ENCODE measurements around the gene OXT. TPM values are rescaled to one million over a fixed set of nuclear protein-coding genes. Genes with fewer than 3 reads are reported as not detected.

The OXT gene
- total RNA-seq, 1 donor from 2014 or later = not detected

DNA sequence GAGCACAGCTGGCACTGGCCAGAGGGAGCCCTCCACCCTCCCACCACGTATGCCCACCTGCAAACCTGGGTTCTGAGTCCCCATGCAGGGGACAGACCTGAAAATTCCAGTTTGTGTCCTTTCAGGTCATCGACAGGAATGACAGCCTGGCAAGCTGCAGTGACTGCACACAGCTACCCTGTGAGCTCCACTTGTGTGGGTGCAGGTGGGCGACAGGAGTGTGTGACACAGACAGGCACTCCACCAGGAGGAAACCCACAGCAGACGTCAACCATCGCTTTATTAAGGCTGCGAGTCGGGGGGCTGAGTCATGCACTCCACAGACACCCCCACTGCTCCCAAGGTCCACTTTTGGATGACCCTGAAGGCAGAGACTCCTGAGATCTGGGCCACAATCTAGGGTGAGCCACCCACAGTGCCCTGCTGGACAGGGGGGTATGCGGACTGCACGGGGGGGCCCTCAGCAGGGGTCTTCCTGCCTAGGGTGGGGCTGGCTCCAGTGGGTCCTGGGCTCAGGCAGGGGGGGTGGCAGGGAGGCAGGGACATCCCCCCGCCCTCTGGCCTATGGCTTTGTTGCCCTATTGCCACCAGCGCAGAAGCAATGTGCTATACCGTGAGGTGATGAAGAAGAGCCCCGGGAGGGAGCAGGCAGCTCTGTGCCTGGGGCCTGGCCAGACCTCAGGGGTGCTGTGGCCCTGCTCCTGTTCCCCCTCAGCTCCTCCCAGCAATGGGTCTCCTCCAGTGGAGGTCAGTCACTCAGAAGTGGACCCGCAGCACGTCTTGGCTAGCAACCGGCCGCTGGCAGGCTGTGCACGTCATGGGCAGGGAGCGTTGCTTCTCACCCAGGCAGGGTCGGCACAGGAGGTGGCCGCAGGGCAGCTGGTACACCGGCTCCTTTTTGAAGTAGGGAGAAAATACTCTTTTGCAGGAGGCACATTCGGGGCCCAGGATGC lies 38.2 kb downstream of the OXT start:
- DNase-seq (ENCODE audit: low read depth in 2 of 2) = no peak

DNA sequence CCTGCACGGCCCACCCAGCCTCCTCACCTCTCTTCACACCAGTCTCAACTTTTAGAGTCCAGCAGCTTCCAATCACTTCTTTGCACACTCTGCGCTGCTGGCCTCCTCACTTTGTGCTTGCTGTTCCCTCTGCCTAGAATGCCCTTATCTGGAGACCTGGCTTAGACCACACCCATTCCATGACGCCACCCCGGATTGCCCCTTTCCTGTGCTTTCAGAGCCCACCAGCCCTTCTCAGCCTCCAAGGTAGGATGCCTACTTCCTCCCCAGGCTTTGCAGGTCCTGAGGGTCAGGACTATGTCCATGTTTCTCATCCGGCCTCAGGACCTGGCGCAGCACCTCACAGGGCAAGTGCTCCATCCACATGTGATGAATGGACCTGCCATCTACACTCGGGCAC lies 40.1 kb downstream of the OXT start:
- no peak for DNase-seq (ENCODE audit: low read depth in 2 of 2)

DNA sequence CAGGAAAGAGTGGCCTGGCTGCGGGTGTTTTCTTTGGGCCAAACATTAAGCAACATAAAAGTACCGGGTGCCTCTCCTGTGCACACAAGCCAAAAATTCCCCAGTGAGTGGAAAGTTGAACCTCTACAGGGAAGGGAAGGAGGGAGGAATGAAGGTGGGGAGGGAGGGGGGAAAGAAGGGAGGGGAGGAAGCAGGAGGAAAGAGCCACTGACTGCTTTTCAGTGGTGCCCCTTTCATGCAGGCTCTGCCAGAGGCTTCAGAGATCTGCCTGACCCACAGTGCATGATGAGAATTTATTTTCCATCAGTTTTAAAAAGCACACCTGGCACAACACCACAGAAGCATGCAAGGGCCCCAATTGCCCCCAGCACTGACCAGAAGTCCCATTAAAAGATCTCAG lies 40.6 kb downstream of the OXT start:
- DNase-seq (ENCODE audit: low read depth in 2 of 2) = no peak

DNA sequence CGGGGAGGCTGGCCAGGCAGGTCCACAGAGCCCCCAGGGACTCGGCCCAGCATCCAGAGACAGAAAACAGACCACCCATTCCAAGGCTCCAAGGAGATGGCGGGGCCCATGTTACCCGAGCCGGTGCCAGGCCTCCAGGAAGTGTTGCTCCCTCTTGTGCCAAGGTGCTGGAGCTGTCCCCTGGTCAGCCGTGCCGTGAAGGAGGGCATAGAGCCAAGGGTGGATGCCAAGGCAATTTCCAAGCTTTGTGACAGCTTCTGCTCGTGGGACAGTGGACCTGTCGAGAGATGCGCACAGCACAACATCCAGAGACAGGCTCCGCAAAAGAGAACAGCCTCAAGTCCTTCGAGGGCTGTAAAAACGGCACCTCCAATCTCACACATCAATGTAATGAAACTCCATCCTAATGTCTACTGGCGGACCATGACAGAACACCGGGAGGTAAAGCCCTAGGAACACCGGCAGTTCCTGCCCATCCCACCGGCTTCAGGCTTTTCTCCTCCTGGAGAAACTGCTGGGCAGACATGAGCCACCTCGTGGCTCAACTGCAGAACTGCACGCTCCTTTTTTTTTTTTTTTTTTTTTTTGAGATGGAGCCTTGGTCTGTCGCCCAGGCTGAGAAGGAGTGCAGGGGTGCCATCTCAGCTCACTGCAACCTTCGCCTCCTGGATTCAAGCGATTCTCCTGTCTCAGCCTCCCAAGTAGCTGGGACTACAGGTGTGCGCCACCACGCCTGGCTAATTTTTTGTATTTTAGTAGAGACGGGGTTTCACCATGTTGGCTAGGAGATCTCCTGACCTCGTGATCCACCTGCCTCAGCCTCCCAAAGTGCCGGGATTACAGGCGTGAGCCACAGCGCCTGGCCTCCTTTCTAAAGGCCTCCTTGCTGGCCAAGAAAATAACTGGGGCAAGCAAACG lies 44.0 kb downstream of the OXT start:
- DNase-seq (ENCODE audit: low read depth in 2 of 2) = peak; percentile 56 to 65

DNA sequence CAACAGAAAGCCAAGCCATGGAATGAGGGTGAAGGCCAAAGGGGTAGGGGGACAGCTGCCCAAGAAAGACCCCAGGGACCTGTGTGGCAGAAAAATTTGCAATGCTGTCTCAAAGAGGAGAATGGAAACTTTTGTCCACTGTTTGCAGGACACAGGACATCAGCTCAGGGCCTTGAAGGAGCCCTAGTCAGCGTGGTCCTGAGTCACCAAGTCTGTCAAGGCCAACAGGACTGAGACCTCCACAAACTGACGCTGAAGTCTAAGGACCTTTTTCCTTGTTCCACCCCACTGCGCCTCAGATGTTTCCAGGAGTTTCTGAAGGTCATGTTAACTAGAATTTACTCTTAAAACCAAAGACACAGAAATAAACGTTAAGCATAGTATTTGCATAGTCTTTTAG lies 44.9 kb downstream of the OXT start:
- DNase-seq (ENCODE audit: low read depth in 2 of 2) = no peak

DNA sequence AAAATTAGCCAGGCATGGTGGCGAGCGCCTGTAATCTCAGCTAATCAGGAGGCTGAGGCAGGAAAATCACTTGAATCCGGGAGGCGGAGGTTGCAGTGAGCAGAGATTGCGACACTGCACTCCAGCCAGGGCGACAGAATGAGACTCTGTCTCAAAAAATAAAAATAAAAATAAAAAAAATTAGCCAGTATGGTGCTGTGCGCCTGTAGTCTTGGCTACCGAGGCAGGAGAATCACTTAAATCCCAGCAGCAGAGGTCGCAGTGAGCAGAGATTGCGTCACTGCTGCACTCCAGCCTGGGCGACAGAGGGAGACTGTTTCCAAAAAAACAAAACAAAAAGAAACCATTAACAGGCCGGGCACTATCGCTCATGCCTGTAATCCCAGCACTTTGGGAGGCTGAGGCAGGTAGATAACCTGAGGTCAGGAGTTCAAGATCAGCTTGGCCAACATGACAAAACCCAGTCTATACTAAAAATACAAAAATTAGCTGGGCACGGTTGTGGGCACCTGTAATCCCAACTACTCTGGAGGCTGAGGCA lies 46.5 kb downstream of the OXT start:
- DNase-seq (ENCODE audit: low read depth in 2 of 2) = peak in 1 of 2 donors; percentile 86

DNA sequence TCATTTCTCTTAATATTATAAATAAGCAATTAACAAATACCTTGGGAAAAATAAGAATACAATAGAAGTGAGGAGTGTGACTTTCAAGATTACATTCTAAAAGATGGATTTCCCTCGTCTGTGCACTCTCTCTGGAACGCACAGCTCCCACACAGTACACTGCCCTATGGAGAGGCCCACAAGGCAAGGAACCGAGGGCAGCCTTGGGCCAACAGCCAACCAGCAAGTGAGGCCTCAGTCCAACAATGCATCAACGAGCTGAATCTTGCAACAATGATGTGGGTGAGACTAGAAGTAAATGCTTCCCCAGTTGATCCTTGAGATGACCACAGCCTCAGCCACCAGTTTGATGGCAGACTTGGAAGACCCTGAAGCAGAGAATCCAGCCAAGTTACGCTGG lies 47.6 kb downstream of the OXT start:
- no peak for DNase-seq (ENCODE audit: low read depth in 2 of 2)

DNA sequence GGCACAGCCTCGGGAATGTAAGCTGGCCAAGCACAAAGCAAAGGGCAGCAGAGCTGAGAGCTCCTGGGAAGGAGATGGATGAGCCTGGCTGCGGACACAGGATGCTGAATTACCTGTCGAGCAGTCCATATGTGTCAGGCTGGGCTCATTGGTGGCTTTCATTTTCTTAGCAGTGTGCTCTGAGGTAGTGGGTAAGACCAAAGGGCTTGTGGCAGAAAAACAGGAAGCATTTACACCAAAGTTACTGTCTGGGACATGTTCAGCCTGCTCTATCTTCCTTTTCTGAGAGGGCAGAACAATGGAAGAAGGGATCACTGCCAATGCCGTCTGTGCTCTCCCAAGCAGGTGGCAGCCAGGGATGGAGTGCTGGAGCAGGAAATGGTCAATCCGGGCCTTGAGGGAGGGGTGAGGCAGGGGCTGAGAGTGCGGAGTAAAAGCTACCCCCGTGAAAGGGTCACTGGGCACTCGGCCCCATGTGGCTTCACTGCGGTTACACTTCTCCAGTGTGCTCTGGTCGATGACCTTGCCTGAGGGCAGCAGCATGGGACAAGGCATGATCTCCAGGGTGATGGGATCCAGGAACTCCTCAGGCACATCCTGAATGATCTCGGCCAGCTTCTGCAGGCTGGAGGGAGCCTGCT lies 50.0 kb downstream of the OXT start:
- peak; percentile 32 to 40 for DNase-seq (ENCODE audit: low read depth in 2 of 2)

Other genes starting within 250 kb of the OXT start
- 9.4 and 21.2 TPM in 2 replicates for gene PCED1A, start 231.0 kb upstream of the OXT start, total RNA-seq
- 35.1 and 39.1 TPM in 2 replicates for gene VPS16, start 230.9 kb upstream of the OXT start, total RNA-seq
- gene PTPRA, start 198.1 kb upstream of the OXT start, total RNA-seq = 19.8 and 22.2 TPM in 2 replicates
- not detected in 2 replicates for gene GNRH2, start 28.0 kb upstream of the OXT start, total RNA-seq
- 28.8 and 32.1 TPM in 2 replicates for gene MRPS26, start 25.6 kb upstream of the OXT start, total RNA-seq
- gene AVP, start 13.1 kb downstream of the OXT start, total RNA-seq = not detected in 2 replicates
- 13.1 and 16.3 TPM in 2 replicates for gene FASTKD5, start 88.2 kb downstream of the OXT start, total RNA-seq
- 2.0 TPM in 2 replicates for gene UBOX5, start 88.2 kb downstream of the OXT start, total RNA-seq
- 3.1 and 7.7 TPM in 2 replicates for gene LZTS3, start 101.9 kb downstream of the OXT start, total RNA-seq
- 22.2 and 44.0 TPM in 2 replicates for gene DDRGK1, start 133.1 kb downstream of the OXT start, total RNA-seq
- gene ITPA, start 137.9 kb downstream of the OXT start, total RNA-seq = 27.7 and 34.5 TPM in 2 replicates
- 5.2 and 23.8 TPM in 2 replicates for gene SLC4A11, start 167.6 kb downstream of the OXT start, total RNA-seq

All from lung microvascular endothelial cell (primary cell).